Measurements from ENCODE around the gene ABCG1.

Gene ABCG1

GRCh38 chr21:42286416-42286815, 67.5 kb downstream of the ABCG1 start:
- no peak overlapping the region for H4K8ac ChIP-seq (ENCODE audit: low read depth, low read length)
- H2BK15ac ChIP-seq (replicated peaks; ENCODE audit: low read depth) = no peak overlapping the region
- H3K9ac ChIP-seq (ENCODE audit: low read length) = no peak overlapping the region
- H3K4ac ChIP-seq (ENCODE audit: low read depth, low read length) = no peak overlapping the region
- no peak overlapping the region for H3K18ac ChIP-seq (ENCODE audit: low read length)
- H3K79me2 ChIP-seq (ENCODE audit: control insufficient read depth, insufficient read depth, low read length) = no peaks in the 10 kb centered on the region
- no peak overlapping the region for H3K4me3 ChIP-seq (ENCODE audit: low read length)
- H2BK5ac ChIP-seq (ENCODE audit: low read length) = no peak overlapping the region
- no peak overlapping the region for H3K56ac ChIP-seq (ENCODE audit: low read length)
- no peaks in the 10 kb centered on the region for H3K27me3 ChIP-seq (ENCODE audit: insufficient read depth, low read length, poor library complexity)
- H3K27ac ChIP-seq (ENCODE audit: low read depth, low read length) = no peak overlapping the region
- H3K4me2 ChIP-seq (ENCODE audit: low read length) = no peak overlapping the region
- no peak overlapping the region for H2BK120ac ChIP-seq (ENCODE audit: low read depth, low read length)
- H3K36me3 ChIP-seq (ENCODE audit: control insufficient read depth, insufficient read depth, low read length) = no peaks in the 10 kb centered on the region
- no peak overlapping the region for H3K23ac ChIP-seq (ENCODE audit: low read length)
- no peak for DNase-seq
- H3K79me1 ChIP-seq (ENCODE audit: low read length) = no peaks in the 10 kb centered on the region
- H4K5ac ChIP-seq (ENCODE audit: low read length) = no peak overlapping the region
- WGBS (ENCODE audit: extremely low coverage, insufficient coverage, low lambda C conversion rate) = no CpG with 5 or more reads among the region's 12 CpGs
- H2AK5ac ChIP-seq (ENCODE audit: low read length) = no peak overlapping the region
- H3K4me1 ChIP-seq (ENCODE audit: control insufficient read depth, low read depth, low read length) = no peaks in the 10 kb centered on the region

GRCh38 chr21:42287193-42288083, 68.5 kb downstream of the ABCG1 start:
- no peak overlapping the region for H4K8ac ChIP-seq (ENCODE audit: low read depth, low read length)
- H4K5ac ChIP-seq (ENCODE audit: low read length) = no peak overlapping the region
- no peak overlapping the region for H3K18ac ChIP-seq (ENCODE audit: low read length)
- no CpG with 5 or more reads among the region's 36 CpGs for WGBS (ENCODE audit: extremely low coverage, insufficient coverage, low lambda C conversion rate)
- H3K27me3 ChIP-seq (ENCODE audit: insufficient read depth, low read length, poor library complexity) = no peaks in the 10 kb centered on the region
- H2BK15ac ChIP-seq (replicated peaks; ENCODE audit: low read depth) = no peak overlapping the region
- no peak overlapping the region for H3K27ac ChIP-seq (ENCODE audit: low read depth, low read length)
- H3K4me1 ChIP-seq (ENCODE audit: control insufficient read depth, low read depth, low read length) = no peaks in the 10 kb centered on the region
- no peak overlapping the region for H3K4me2 ChIP-seq (ENCODE audit: low read length)
- no peak overlapping the region for H3K4me3 ChIP-seq (ENCODE audit: low read length)
- H3K36me3 ChIP-seq (ENCODE audit: control insufficient read depth, insufficient read depth, low read length) = no peaks in the 10 kb centered on the region
- H2BK120ac ChIP-seq (ENCODE audit: low read depth, low read length) = no peak overlapping the region
- H3K9ac ChIP-seq (ENCODE audit: low read length) = no peak overlapping the region
- H2AK5ac ChIP-seq (ENCODE audit: low read length) = no peak overlapping the region
- H3K79me2 ChIP-seq (ENCODE audit: control insufficient read depth, insufficient read depth, low read length) = no peaks in the 10 kb centered on the region
- no peak overlapping the region for H2BK5ac ChIP-seq (ENCODE audit: low read length)
- DNase-seq = no peak
- H3K23ac ChIP-seq (ENCODE audit: low read length) = no peak overlapping the region
- no peak overlapping the region for H3K56ac ChIP-seq (ENCODE audit: low read length)
- H3K79me1 ChIP-seq (ENCODE audit: low read length) = no peaks in the 10 kb centered on the region
- H3K4ac ChIP-seq (ENCODE audit: low read depth, low read length) = no peak overlapping the region

DNA sequence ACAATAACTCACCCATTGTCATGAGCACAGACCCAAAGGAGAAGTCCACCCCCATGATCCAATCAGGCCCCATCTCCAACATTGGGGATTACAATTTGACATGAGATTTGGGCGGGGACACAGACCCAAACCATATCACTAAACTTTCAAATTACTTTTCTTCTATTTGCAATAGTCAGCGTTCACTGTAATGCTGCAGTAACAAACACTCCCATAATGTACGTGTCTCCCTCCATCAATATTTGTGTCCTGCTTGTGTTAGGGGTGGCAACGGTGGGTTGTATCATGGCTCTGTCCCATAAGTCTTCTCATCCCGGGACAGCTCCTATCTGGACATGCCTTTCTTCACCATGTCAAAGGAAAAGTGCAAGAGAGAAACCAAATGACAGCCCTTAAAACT, 70.0 kb downstream of the ABCG1 start:
- WGBS (ENCODE audit: extremely low coverage, insufficient coverage, low lambda C conversion rate) = no CpG with 5 or more reads among the region's 5 CpGs
- DNase-seq = no peak

DNA sequence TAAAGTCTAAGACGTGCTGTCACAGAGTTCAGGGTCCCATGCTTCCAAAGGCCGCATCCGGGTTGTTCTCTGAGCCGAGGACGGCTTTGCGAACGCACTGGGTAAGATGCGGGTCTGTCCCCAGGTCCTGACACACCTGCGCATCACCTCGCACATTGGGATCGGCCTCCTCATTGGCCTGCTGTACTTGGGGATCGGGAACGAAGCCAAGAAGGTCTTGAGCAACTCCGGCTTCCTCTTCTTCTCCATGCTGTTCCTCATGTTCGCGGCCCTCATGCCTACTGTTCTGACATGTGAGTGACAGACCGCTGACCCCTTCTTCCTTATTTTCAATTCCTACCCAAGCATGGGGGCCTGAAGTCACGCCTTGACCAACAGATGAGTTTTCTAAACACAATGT, 71.0 kb downstream of the ABCG1 start:
- no CpG with 5 or more reads among the region's 18 CpGs for WGBS (ENCODE audit: extremely low coverage, insufficient coverage, low lambda C conversion rate)
- H3K79me2 ChIP-seq (ENCODE audit: control insufficient read depth, insufficient read depth, low read length) = no peaks in the 10 kb centered on the region
- no peak for DNase-seq
- H3K4me1 ChIP-seq (ENCODE audit: control insufficient read depth, low read depth, low read length) = no peaks in the 10 kb centered on the region
- no peak overlapping the region for H2BK5ac ChIP-seq (ENCODE audit: low read length)
- H4K5ac ChIP-seq (ENCODE audit: low read length) = no peak overlapping the region
- no peak overlapping the region for H3K18ac ChIP-seq (ENCODE audit: low read length)
- no peak overlapping the region for H4K8ac ChIP-seq (ENCODE audit: low read depth, low read length)
- no peak overlapping the region for H2AK5ac ChIP-seq (ENCODE audit: low read length)
- H2BK120ac ChIP-seq (ENCODE audit: low read depth, low read length) = no peak overlapping the region
- no peaks in the 10 kb centered on the region for H3K36me3 ChIP-seq (ENCODE audit: control insufficient read depth, insufficient read depth, low read length)
- H3K27ac ChIP-seq (ENCODE audit: low read depth, low read length) = no peak overlapping the region
- no peaks in the 10 kb centered on the region for H3K27me3 ChIP-seq (ENCODE audit: insufficient read depth, low read length, poor library complexity)
- H3K4me2 ChIP-seq (ENCODE audit: low read length) = no peak overlapping the region
- H3K79me1 ChIP-seq (ENCODE audit: low read length) = no peaks in the 10 kb centered on the region
- no peak overlapping the region for H3K4ac ChIP-seq (ENCODE audit: low read depth, low read length)
- no peak overlapping the region for H3K23ac ChIP-seq (ENCODE audit: low read length)
- H3K56ac ChIP-seq (ENCODE audit: low read length) = no peak overlapping the region
- no peak overlapping the region for H2BK15ac ChIP-seq (replicated peaks; ENCODE audit: low read depth)
- no peak overlapping the region for H3K9ac ChIP-seq (ENCODE audit: low read length)
- no peak overlapping the region for H3K4me3 ChIP-seq (ENCODE audit: low read length)

More for the DNA sequence above, 70.0 kb downstream of the ABCG1 start:
- Histone ChIP-seq H4K5ac (ENCODE audit: low read length) (no peak overlapping the region), H2BK5ac (ENCODE audit: low read length) (no peak overlapping the region), H2AK5ac (ENCODE audit: low read length) (no peak overlapping the region), H3K4me1 (ENCODE audit: control insufficient read depth, low read depth, low read length) (no peaks in the 10 kb centered on the region), H3K4ac (ENCODE audit: low read depth, low read length) (no peak overlapping the region), H3K4me2 (ENCODE audit: low read length) (no peak overlapping the region), H3K79me1 (ENCODE audit: low read length) (no peaks in the 10 kb centered on the region), H3K27ac (ENCODE audit: low read depth, low read length) (no peak overlapping the region), H3K56ac (ENCODE audit: low read length) (no peak overlapping the region), H4K8ac (ENCODE audit: low read depth, low read length) (no peak overlapping the region), H3K9ac (ENCODE audit: low read length) (no peak overlapping the region), H3K4me3 (ENCODE audit: low read length) (no peak overlapping the region), H2BK15ac (replicated peaks; ENCODE audit: low read depth) (no peak overlapping the region), H3K79me2 (ENCODE audit: control insufficient read depth, insufficient read depth, low read length) (no peaks in the 10 kb centered on the region), H3K23ac (ENCODE audit: low read length) (no peak overlapping the region), H3K27me3 (ENCODE audit: insufficient read depth, low read length, poor library complexity) (no peaks in the 10 kb centered on the region), H3K18ac (ENCODE audit: low read length) (no peak overlapping the region), H2BK120ac (ENCODE audit: low read depth, low read length) (no peak overlapping the region), H3K36me3 (ENCODE audit: control insufficient read depth, insufficient read depth, low read length) (no peaks in the 10 kb centered on the region)

DNA sequence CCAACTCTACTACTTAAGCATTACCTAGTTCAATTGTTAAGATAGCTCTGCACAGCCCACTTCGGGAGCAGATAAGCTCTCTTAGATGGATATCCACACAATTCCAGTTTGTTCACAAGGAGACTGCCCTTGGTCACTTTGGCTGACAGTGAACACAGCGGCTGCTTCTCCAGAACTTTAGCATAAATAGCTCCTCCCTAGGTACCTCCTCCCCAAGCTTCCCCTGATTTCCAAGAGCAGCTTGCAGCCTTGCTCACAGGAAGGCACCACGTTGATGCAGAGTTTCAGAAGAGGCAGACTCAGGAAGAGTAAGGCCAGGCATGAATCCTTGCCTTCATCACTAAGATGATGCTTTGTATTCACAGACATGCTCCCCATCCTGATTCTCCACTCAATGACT, 71.6 kb downstream of the ABCG1 start:
- no peak overlapping the region for H3K18ac ChIP-seq (ENCODE audit: low read length)
- H3K4me3 ChIP-seq (ENCODE audit: low read length) = no peak overlapping the region
- no peak overlapping the region for H2BK15ac ChIP-seq (replicated peaks; ENCODE audit: low read depth)
- H3K79me2 ChIP-seq (ENCODE audit: control insufficient read depth, insufficient read depth, low read length) = no peaks in the 10 kb centered on the region
- DNase-seq = peak; percentile 24
- no CpG with 5 or more reads among the region's 3 CpGs for WGBS (ENCODE audit: extremely low coverage, insufficient coverage, low lambda C conversion rate)
- no peak overlapping the region for H3K56ac ChIP-seq (ENCODE audit: low read length)
- no peak overlapping the region for H2BK120ac ChIP-seq (ENCODE audit: low read depth, low read length)
- no peak overlapping the region for H3K4me2 ChIP-seq (ENCODE audit: low read length)
- H2BK5ac ChIP-seq (ENCODE audit: low read length) = no peak overlapping the region
- no peak overlapping the region for H2AK5ac ChIP-seq (ENCODE audit: low read length)
- H3K4me1 ChIP-seq (ENCODE audit: control insufficient read depth, low read depth, low read length) = no peaks in the 10 kb centered on the region
- H4K8ac ChIP-seq (ENCODE audit: low read depth, low read length) = no peak overlapping the region
- H3K4ac ChIP-seq (ENCODE audit: low read depth, low read length) = no peak overlapping the region
- no peak overlapping the region for H3K27ac ChIP-seq (ENCODE audit: low read depth, low read length)
- no peak overlapping the region for H3K9ac ChIP-seq (ENCODE audit: low read length)
- H3K36me3 ChIP-seq (ENCODE audit: control insufficient read depth, insufficient read depth, low read length) = no peaks in the 10 kb centered on the region
- H3K79me1 ChIP-seq (ENCODE audit: low read length) = no peaks in the 10 kb centered on the region
- H3K27me3 ChIP-seq (ENCODE audit: insufficient read depth, low read length, poor library complexity) = no peaks in the 10 kb centered on the region
- no peak overlapping the region for H3K23ac ChIP-seq (ENCODE audit: low read length)
- H4K5ac ChIP-seq (ENCODE audit: low read length) = no peak overlapping the region
